Progenitor cell of endocrine pancreas (in vitro differentiated cells): ENCODE measurements around the gene CLCN2. TPM values are rescaled to one million over a fixed set of nuclear protein-coding genes. Genes with fewer than 3 reads are reported as not detected.

Experiments used
- DNase-seq: peaks from one replicate; pipeline ENCODE4 v3.0.0; 2021; ENCODE audit warnings: low spot score; ENCODE audit not compliant: unreplicated experiment
- H3K27ac Mint-ChIP-seq: 2 replicates; pipeline ENCODE4 v1.8.0; 2021; ENCODE audit warnings: mild to moderate bottlenecking, moderate library complexity, mixed read lengths
- H3K27me3 Mint-ChIP-seq: 2 replicates; pipeline ENCODE4 v1.8.0; 2021; ENCODE audit warnings: mixed read lengths
- H3K36me3 Mint-ChIP-seq: 2 replicates; pipeline ENCODE4 v1.8.0; 2022; ENCODE audit warnings: mixed read lengths; ENCODE audit not compliant: insufficient read depth
- H3K4me1 Mint-ChIP-seq: 2 replicates; pipeline ENCODE4 v1.8.0; 2021; ENCODE audit warnings: low read depth, mixed read lengths
- H3K4me3 Mint-ChIP-seq: 2 replicates; pipeline ENCODE4 v1.8.0; 2021; ENCODE audit warnings: low read depth, mild to moderate bottlenecking, moderate library complexity, mixed read lengths
- H3K9me3 Mint-ChIP-seq: 2 replicates; pipeline ENCODE4 v1.8.0; 2021; ENCODE audit warnings: low read depth, mixed read lengths
- CTCF ChIP-seq: fragments of 200-600 bp; sonication (generic); IDR thresholded peaks from one replicate; pipeline ENCODE4 v1.5.0; 2021; ENCODE audit warnings: antibody characterized with exemption, mild to moderate bottlenecking; ENCODE audit not compliant: unreplicated experiment
- long read RNA-seq: library from polyadenylated mRNA; unstranded; transcript quantifications from one replicate; pipeline ENCODE4 v2.0.0, GENCODE V29; 2020
- total RNA-seq: library from RNA; stranded (reverse); gene quantifications from 2 replicates; pipeline ENCODE4 v1.2.1, GENCODE V29; 2021

CLCN2 gene
- 21.9 and 22.4 TPM in 2 replicates for total RNA-seq
- long read RNA-seq, partial matches to known transcripts = 1 of 4 reads
- long read RNA-seq, other reads (novel, unspliced or antisense) = 1 of 4 reads

DNA sequence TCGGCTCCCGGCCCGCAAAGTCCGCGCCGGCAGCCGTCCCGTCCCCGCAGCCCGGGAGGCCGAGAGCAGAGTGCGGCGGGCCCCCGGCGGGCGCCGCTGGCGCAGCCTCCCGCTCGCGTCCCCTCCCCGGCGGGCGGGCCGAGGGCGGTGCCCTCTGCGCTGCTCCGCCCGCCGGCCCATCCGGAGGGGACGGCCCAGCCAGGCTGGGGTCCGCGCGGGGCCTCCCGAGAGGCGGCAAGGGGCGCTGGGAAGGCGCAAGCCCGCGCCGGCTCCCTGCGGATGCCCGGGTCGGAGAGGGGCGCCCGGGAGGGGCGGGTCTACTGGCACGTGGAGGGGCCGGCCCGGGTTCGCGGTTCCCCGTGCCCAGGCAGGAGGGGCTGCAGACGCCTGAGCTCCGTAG lies at the start of gene CLCN2, which contains the start of gene POLR2H:
Gene CLCN2 (minus strand): TSS at position 74 of the 400 bp plus-strand sequence. CDS start 126 bp downstream, outside the sequence.
Gene POLR2H (plus strand): TSS at position 179 of the 400 bp plus-strand sequence. CDS start 1,783 bp downstream, outside the sequence.
- Mint-ChIP-seq H3K9me3 (no peaks in the 10 kb centered on the region), H3K4me1 (peaks cover 26% of the 10 kb centered on the region), H3K27me3 (peaks cover 5% of the 10 kb centered on the region), H3K27ac (peak within 1 kb of the TSS; percentile 97), H3K36me3 (peaks cover 15% of the 10 kb centered on the region), H3K4me3 (peak within 1 kb of the TSS; percentile 96)
- no peak for TF ChIP-seq CTCF
- DNase-seq = peak; percentile 64

- no peak overlapping the region for H3K4me3 Mint-ChIP-seq
- H3K27me3 Mint-ChIP-seq = peaks cover 9% of the 10 kb centered on the region
- no peaks in the 10 kb centered on the region for H3K4me1 Mint-ChIP-seq
- TF ChIP-seq CTCF = no peak
- H3K27ac Mint-ChIP-seq = no peak overlapping the region
- H3K9me3 Mint-ChIP-seq = no peaks in the 10 kb centered on the region
- no peaks in the 10 kb centered on the region for H3K36me3 Mint-ChIP-seq
- no peak for DNase-seq
Observed at GRCh38 chr3:184409946-184410500, 48.6 kb upstream of the CLCN2 start.

DNA sequence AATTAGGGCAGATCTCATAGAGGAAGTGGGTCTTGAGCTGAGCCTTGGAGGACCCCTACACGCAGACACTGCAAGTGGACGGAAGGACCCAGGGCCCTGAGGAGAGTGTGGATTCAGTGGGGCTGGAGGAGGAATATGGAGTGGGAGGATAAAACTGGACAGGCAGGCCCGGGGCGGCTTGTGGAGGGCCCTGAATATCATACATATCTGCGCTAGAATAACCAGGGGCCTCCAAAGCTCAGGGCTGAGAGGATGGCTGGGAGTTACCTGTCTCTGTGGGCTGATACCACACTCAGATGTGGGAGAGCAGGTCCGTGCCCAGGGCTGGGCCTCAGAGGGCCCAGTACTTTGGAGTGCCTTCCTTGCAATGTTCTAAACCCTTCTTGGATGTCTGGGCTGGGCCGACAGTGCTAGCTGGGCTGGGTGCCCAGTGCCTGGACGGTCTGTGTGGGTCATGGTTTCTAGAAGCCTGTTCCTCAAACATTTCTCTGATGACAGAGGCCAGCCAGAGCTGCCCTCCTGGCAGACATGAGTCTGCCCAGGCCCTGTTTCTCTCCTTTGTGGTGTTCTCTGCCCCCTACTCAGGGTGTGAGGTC lies 48.0 kb upstream of the CLCN2 start:
- H3K4me1 Mint-ChIP-seq = no peaks in the 10 kb centered on the region
- H3K4me3 Mint-ChIP-seq = no peak overlapping the region
- no peak for DNase-seq
- peaks cover 9% of the 10 kb centered on the region for H3K27me3 Mint-ChIP-seq
- H3K9me3 Mint-ChIP-seq = no peaks in the 10 kb centered on the region
- TF ChIP-seq CTCF = no peak
- no peaks in the 10 kb centered on the region for H3K36me3 Mint-ChIP-seq
- no peak overlapping the region for H3K27ac Mint-ChIP-seq

DNA sequence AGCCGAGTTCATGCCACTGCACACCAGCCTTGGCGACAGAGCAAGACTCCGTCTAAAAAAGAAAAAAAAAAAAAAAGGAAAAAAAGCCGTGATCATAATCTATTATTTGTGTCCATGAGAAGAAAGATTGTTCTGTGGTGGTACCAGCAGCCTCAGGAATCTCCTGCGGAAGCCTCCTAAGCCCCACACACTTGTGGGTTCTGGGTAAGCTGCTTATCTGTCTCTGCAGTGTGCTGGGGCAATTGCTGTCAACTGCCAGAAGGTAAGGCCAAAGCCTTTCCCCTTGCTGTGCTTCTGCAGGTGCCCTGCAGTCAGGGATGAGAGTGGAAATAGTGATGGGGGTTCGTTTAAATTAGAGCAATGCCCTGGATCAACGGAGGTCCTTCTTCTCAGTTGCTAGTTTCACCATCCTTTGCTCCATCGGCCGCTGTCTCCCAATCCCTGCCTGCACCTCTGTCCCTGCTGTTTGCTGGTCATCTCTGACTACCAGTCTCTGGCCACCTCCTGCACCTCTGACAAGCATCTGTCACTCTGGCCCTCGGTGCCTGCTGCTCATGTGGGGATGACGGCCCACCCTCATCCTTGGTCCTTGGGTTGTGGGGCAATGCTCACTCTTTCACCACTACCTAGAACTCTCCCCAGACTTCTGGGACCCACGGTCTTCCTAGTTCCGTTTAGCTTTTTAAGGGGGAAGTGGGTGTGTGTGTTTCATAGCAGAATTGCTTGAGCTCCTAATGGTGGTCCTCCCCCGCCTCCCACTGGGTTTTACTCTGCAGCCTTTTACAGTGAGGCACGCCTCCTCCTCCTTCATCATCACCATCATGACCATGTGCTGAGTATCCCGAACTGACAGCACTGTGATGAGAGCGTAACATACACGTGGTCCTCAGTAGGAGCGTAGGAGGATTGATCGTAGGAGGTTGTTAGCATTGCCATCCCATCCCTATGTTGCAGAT lies 43.9 kb upstream of the CLCN2 start:
- no peaks in the 10 kb centered on the region for H3K4me1 Mint-ChIP-seq
- no peaks in the 10 kb centered on the region for H3K9me3 Mint-ChIP-seq
- no peak overlapping the region for H3K27ac Mint-ChIP-seq
- no peaks in the 10 kb centered on the region for H3K36me3 Mint-ChIP-seq
- no peak for DNase-seq
- no peak for TF ChIP-seq CTCF
- H3K4me3 Mint-ChIP-seq = no peak overlapping the region
- peaks cover 24% of the 10 kb centered on the region for H3K27me3 Mint-ChIP-seq

DNA sequence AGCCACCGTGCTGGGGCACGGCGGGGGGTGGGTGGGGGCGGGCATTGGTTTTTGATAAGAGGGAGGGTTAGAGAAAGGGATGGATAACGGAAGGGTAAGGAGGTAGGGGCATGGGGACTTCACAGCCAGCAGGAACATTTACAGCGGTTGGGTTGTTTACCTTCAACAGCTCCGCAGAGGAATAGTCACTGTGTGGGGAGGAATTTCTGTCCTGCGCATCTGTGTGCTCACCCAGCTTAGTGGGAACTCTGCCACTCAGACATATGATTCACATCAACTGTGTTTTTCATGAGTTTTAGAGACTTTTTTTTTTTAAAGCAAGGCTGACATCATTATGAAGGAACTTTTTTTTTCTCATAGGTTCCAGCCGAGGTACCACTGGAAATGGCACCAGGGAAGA lies 38.0 kb upstream of the CLCN2 start:
- H3K27me3 Mint-ChIP-seq = peaks cover 28% of the 10 kb centered on the region
- H3K36me3 Mint-ChIP-seq = no peaks in the 10 kb centered on the region
- no peak for TF ChIP-seq CTCF
- H3K4me1 Mint-ChIP-seq = no peaks in the 10 kb centered on the region
- no peak overlapping the region for H3K27ac Mint-ChIP-seq
- H3K4me3 Mint-ChIP-seq = no peak overlapping the region
- DNase-seq = no peak
- no peaks in the 10 kb centered on the region for H3K9me3 Mint-ChIP-seq
